GM19023 (cell line): Measurements from ENCODE around the gene ADAMTS16.
"Not testable (repeated sequence)": the region's sequence is repeated elsewhere in the genome, so short reads cannot be mapped to it uniquely, and the experiment has no call there.

Experiments
- ATAC-seq: cut with Tn5 transposase; IDR thresholded peaks from one replicate; pipeline ENCODE4 v1.9.1; 2021; ENCODE audit warnings: mild to moderate bottlenecking, moderate library complexity; ENCODE audit not compliant: unreplicated experiment

Gene ADAMTS16, protein sequence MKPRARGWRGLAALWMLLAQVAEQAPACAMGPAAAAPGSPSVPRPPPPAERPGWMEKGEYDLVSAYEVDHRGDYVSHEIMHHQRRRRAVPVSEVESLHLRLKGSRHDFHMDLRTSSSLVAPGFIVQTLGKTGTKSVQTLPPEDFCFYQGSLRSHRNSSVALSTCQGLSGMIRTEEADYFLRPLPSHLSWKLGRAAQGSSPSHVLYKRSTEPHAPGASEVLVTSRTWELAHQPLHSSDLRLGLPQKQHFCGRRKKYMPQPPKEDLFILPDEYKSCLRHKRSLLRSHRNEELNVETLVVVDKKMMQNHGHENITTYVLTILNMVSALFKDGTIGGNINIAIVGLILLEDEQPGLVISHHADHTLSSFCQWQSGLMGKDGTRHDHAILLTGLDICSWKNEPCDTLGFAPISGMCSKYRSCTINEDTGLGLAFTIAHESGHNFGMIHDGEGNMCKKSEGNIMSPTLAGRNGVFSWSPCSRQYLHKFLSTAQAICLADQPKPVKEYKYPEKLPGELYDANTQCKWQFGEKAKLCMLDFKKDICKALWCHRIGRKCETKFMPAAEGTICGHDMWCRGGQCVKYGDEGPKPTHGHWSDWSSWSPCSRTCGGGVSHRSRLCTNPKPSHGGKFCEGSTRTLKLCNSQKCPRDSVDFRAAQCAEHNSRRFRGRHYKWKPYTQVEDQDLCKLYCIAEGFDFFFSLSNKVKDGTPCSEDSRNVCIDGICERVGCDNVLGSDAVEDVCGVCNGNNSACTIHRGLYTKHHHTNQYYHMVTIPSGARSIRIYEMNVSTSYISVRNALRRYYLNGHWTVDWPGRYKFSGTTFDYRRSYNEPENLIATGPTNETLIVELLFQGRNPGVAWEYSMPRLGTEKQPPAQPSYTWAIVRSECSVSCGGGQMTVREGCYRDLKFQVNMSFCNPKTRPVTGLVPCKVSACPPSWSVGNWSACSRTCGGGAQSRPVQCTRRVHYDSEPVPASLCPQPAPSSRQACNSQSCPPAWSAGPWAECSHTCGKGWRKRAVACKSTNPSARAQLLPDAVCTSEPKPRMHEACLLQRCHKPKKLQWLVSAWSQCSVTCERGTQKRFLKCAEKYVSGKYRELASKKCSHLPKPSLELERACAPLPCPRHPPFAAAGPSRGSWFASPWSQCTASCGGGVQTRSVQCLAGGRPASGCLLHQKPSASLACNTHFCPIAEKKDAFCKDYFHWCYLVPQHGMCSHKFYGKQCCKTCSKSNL

DNA sequence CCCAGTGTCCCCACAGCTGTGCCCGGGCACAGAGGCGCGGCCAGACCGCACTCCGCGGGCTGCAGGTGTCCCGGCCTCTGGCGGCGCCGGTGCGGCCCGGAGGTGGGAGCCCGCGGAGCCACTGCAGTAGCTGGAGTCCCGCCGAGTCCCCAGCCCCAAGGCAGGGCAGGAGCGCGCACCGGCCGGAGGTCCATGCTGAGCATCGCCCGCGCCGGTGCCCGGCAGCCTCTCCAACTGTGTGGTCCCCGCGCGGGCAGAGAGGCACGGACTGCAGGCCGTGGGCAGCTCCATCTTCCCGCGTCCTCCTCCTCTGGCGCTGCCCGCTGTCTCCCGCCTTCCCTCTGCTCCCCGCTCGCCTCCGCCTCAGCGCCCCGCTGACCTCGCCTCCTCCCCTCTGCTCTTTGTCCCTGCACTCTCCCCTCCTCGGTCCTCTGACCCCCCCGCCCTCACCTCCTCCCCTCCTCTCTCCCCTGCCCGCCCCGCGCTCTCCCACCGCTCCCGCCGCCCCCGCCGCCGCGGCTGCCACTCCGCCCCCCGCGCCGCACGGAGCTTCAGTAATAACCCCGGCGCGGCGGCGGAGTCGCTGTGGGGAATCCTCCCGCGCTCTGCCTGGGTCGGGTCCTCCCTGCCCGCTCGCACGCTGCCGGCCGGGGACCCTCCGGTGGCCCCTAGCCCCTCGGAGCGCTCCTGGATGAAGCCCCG is at the start of gene ADAMTS16:
Gene ADAMTS16, plus strand, starts transcription at position 554 of the 702 bp plus-strand sequence. Its CDS starts 138 bp downstream, at position 692.
- ATAC-seq, result no peak

DNA sequence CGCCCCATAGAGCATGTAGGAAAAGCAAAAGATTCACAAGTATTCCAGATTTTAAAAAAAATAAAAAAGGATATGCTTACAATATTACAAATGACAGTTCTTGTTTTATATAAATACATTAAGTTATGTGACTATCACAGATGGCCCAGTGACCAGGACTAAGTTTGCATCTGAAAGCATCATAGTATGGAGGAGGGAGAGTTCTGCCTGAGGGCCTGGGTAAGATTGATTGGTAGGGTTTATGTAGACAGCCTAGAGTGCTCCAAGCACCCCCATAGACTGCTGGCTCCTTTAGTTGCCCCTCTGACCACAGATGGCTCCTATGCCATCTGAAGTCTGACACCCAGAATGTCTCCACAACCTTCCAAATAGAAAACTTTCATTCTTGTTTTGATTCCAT is 48.0 kb upstream of the ADAMTS16 start:
- ATAC-seq, result no peak

DNA sequence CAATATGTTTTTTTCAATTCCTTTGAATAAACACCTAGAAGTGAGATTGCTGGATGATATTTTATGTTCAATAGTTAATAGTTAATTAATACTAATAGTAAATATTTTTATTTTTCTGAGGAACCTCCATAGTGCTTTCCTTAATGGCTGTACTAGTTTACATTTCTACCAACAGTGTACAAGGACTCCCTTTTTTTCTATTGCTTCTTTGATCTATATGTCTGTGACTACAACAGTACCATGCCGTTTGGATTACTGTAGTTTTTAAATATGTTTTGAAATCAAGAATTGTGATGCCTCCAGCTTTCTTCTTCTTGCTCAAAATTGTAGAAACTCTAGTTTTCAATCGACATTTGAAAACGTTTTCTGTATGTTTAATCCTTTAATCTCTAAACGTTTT is 39.5 kb upstream of the ADAMTS16 start:
- ATAC-seq, result no peak

DNA sequence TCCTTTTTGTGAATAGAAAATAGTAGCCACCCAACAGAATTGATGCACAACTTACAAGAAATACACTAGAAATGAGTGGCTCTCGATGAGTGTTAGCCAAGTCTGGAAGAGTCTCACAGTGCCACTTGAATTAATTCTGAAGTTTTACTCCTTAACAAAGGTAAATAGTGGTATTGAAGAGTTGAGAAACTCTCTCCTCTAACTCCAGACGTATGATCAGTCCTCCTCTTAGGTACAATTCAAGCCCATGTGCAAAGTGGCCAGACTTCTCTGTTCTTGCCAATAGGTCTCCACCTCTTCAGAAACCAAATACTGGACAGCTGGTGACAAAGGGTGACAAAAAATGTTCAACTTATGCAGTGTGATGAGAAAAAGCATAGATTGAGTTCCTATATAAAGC is 38.5 kb upstream of the ADAMTS16 start:
- ATAC-seq, result no peak

DNA sequence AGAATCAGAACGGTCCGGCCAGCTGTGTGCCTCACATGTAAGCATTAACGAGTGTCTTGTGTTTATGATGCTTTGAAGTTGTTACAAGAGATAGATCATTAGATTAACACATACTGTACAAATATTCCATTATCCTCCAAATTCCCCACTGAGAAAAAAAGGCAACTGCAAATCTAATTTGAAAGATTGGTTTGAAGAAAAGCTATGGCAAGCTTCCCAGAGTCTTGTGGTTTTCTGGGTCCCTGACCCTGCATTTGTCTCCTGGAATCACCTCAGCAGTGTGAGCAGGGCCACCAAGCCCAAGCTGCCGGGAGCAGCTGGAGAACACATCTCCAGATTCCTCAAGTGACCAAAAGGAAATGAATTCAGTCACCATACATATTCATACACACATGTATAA is 36.9 kb upstream of the ADAMTS16 start:
- ATAC-seq, result no peak

DNA sequence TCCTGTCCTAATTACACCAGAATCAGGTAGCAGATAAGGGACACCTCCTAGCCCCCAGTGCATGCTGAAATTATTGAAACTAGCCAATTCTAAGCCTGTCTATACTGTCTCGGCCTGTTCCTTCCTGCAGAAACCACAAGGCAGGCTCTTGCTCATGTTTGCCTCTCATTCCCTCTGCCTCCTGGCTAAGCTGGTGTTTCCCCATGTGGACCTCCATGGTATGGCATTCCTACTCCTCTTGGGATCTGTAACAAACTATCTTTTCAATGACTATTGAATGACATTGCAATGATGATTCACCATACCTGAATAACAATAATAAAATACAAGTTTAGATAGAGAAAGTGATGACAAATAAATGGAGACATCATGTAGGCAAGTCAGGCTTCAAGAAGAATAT is 35.6 kb upstream of the ADAMTS16 start:
- ATAC-seq, result no peak

DNA sequence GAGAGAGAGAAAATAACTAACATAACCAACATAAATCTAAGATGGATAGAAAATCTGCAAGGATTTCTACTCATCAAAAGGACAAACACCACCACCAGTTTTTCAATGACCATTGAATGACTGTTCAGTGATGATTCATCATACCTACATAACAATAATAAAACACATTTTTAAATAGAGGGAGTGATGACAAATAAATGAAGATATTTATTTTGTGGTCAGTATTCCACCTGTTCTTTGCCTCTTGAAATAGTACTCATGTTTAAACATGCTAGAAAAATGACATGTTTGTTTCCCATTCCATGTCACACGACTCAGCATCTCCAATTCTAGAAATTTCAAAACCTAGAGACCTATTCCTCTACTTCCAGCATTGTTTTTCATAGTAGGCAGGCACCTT is 34.6 kb upstream of the ADAMTS16 start:
- ATAC-seq, result no peak

DNA sequence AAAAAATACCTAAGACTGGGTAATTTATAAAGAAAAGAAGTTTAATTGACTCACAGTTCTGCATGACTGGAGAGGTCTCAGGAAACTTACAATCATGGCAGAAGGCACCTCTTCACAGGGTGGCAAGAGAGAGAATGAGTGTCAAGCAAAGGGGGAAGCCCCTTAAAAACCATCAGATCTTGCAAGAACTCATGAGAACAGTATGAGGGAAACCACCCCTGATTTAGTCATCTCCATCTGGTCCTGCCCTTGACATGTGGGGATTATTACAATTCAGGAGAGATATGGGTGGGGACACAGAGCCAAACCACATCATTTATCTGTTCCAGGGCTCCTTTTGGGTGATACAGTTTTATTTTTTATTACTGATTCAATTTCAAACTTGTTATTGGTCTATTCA is 23.2 kb upstream of the ADAMTS16 start:
- no peak for ATAC-seq

DNA sequence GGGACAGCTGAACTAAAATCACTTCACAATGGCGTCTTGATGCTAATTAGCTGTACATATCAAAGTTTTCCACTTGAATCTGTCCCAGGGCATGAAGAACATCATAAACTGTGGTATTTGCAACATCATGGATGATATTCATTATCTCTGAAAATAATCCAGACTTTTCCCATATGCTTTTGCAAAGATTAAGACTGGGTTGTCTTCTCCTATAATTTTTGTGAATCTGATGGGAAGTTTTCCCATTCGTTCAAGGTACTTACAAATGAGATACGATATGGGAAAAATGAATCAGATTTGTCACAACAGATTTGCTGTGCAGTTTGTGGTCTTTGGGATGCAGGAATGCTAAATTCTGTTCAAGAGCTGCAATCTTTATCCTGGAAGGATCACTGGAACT is 17.4 kb upstream of the ADAMTS16 start:
- ATAC-seq, result no peak

DNA sequence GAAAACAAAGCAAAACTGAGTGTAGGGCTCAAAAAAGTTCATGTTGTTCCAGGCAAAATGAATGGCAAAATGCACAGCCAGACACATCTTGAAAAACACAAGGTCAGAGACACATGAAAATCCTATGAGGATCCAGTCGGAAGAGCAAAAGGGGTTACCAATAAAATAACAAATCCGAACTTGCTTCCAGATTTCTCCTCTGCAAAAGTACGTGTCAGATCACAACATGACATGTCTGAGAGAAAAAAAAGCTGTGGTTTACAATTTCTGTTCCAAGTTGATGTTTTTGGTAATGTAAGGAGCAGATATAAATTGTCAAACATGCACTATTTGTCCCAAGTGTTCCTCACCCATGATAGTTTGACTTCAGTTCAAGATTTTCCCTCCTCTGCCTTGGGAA is 15.9 kb upstream of the ADAMTS16 start:
- no peak for ATAC-seq

DNA sequence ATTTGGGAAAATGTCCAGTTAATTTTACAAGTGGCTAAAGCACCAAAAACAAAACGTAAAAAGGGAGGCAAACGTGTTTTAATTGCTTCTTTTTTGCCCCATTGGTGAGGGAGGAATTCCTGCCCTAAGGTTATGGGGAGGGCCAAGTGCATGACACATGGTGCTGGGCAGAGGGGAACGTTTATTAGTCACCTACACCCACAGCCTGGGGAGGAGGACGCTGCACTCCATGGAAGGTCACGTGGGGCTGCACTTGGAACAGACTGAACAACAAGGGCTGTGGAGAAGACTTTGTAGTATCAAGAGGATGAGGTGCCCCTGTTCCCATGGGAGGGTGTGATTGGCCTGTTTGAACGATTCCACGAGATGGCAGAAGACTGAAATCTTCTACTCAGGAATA is 13.7 kb upstream of the ADAMTS16 start:
- no peak for ATAC-seq

DNA sequence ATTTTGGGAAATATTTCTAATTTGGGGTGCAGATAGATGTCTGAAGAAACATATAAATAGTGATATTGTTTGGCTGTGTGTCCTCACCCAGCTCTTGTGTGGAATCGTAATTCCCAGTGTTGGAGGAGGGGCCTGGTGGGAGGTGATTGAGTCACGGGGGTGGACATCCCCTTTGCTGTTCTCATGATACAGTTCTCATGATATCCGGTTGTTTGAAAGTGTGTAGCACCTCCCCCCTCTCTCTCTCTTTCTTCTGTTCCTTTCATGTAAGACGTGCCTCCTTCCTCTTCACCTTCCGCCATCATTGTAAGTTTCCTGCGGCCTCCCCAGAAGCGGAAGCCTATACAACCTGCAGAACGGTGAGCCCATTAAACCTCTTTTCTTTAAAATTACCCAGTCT is 11.4 kb upstream of the ADAMTS16 start:
- ATAC-seq, result no peak

DNA sequence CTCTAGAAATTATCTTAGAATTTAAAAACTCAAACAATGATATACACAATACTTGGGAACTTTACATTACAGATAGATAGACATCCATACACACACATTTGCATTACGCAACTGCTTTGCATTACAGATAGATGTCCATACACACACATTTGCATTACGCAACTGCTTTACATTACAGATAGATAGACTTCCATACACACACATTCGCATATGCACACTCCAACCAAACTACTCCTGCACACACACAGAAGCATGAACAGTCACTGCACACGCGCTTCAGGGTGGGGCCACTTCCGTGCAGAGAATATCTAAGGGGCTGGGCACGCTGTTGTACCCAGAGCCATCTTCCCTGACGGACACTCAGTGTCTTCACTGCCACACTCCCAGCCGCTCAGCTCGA is 7.9 kb upstream of the ADAMTS16 start:
- ATAC-seq, result no peak

DNA sequence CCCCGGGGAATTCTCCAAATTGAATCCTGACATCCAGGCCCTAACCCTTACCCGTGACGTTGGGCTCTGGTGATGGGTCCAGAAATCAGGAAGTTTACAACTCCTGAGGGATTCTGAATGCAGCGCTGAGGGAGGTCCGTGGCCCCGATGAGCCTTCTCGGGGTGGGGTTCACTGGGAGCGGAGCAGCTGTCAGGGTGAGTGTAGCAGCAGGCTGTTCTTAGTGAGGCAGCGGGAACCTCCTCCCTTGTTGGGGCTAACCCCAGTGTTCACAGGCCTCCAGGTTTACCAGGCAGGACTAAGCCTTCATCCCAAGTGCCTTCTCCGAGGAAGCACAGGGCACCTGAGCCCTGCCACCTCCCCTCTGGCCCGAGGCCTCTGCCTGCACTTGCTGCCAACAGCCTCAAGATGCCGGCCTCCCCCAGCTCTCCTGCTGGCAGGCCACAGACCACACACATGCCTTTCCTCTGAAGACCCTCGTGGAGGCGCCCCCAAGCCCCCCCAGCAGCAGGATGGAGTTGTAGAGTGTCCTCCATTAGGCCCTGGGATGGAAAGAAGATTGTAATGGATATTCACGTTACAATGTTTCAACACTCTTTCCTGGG is 7.3 kb upstream of the ADAMTS16 start:
- no peak for ATAC-seq

DNA sequence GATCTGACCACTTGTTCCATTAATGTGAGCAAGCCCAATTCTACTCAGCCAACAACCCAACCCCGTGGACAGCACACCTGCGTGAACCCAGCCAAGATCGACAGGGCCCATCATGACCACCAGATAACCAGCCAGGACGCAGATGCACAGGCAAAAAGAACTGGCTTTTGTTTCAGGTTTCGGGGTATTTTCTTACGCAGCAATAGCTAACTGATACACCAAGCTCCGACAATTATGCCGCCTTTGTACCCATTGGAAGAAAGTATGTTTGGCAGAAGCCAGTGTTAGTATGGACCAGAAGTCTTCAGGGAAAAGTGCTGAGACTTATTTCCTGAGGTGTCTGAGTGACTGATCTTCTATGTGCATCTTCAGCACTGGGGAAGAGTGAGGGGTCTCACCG is 6.0 kb upstream of the ADAMTS16 start:
- no peak for ATAC-seq

DNA sequence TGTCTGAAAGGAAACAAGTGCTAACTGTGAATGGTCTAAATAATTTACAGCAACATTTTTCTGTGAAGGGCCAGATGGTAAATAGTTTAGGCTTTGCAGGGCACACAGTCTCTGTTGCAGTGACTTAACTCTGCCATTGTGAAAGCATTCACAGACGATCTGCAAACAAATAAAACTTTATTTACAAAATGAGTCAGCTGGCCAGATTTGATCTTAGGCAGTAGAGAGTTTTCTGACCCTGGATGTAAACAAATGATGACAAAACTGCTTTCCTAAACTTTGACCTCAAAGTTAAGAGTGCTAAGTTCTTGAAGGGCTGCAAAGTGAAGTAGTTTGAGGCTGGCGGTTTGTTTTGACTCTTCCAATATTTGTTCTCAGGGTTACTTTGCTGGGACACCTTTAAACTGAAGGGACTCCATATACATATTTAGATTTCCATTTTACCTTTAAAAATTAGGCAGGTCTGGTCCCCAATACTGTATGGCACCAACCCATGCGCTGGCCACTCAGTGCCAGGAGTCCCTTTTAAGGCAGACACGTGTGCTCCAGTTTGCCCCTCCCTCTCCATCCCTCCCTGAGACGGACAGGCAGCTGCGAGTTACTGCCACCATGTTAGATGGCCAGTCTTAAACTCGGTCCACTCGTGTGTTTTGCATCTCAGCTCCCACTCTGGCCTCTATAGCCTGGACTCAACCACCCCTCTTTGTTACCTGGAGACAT is 4.0 kb upstream of the ADAMTS16 start:
- ATAC-seq, result no peak

DNA sequence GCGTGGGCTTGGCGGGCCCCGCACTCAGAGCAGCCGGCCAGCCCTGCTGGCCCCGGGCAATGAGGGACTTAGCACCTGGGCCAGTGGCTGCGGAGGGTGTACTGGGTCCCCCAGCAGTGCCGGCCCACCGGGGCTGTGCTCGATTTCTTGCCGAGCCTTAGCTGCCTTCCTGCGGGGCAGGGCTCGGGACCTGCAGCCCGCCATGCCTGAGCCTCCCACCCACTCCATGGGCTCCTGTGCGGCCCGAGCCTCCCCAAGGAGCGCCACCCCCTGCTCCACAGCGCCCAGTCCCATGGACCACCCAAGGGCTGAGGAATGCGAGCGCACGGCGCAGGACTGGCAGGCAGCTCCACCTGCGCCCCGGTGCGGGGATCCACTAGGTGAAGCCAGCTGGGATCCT is 2.3 kb upstream of the ADAMTS16 start:
- not testable (repeated sequence) for ATAC-seq

DNA sequence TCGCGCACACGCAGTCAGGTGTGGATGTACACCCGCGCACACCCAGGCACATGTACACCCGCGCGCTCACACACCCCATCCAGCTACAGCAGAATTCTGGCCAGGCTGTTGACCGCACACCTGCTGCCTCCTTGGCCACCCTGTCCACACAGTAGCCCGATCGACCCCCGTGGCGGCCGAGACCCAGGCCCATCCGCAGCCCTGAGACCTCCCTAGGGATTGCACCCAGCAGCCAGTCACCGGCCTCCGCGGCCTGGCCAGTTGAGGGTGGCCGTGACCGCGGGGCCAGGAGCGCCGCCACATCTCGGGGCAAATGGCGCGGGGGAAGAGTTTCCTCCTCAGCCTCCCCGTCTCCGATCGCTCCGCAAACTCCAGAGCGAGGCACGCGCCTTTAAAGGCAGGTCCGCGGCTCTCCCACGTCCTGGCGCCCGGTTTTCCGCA is 774 bp upstream of the ADAMTS16 start:
- no peak for ATAC-seq

DNA sequence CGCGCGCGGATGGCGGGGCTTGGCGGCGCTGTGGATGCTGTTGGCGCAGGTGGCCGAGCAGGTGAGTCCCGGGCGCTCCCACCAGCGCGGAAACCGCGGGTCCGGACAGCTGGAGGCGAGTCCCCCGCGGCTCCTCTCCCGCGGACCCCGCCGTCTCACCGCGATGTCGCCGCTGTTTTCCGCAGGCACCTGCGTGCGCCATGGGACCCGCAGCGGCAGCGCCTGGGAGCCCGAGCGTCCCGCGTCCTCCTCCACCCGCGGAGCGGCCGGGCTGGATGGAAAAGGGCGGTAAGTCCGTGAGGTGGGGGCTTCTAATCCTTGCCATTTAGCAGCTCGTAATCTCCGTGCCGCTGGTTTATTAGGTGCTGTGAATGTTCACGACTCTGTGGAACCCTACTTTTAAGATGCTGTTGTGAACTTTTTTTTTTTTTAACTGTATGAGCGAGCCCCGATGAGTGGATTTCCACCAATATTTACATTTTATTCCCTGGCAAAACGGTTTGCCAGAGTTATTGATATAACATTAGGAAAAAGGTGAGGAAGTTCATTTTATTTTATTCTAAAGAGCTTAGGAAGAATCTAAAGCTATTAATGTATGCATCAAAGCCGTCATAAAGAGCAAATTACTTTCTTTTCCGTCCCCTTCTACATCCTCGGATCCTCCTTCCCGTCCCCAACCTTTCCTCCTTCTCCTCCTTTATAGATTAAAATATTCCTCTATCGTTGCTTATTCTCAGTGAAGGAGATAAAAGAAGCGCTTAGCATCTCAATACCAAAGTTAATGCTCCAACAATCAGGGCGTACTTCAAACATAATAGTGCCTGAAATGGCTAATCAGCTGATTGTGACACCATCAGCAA is 579 bp downstream of the ADAMTS16 start:
- no peak for ATAC-seq
